Keratinocyte (primary cell): ENCODE measurements around the gene FSTL3. TPM values are rescaled to one million over a fixed set of nuclear protein-coding genes. Genes with fewer than 3 reads are reported as not detected.
A peak's percentile ranks its signal among the peaks of the same experiment; 100 is the strongest.

Source experiments
- DNase-seq: peaks from one replicate; pipeline ENCODE4 v3.0.0-alpha.2; 2011; ENCODE audit warnings: low read depth, missing footprints, low spot score
- FAIRE-seq: peaks from 2 replicates; lab custom pipeline; 2011; peaks lifted over from hg19 to GRCh38; lab: Jason Lieb, UNC
- H2AFZ ChIP-seq: 2 replicates; pipeline ENCODE4 v1.6.0; 2012; ENCODE audit warnings: low read length, control low read depth, inconsistent platforms; ENCODE audit not compliant: control insufficient read depth
- H3K27ac ChIP-seq: 2 replicates; pipeline ENCODE4 v1.5.1; 2011; ENCODE audit warnings: low read length; ENCODE audit not compliant: control insufficient read depth, insufficient read depth
- H3K27me3 ChIP-seq: 3 replicates; pipeline ENCODE4 v1.6.0; 2011; ENCODE audit warnings: low read length; ENCODE audit not compliant: control insufficient read depth, insufficient read depth; ENCODE audit errors: extremely low read depth
- H3K36me3 ChIP-seq, 2 experiments: 2 replicates in 1 of 2; 3 replicates in 1 of 2; pipeline ENCODE4 v1.5.1; 2011; ENCODE audit warnings: low read length in 2 of 2, mild to moderate bottlenecking in 1 of 2; ENCODE audit not compliant: control insufficient read depth in 2 of 2, insufficient read depth in 2 of 2; ENCODE audit errors: extremely low read depth in 1 of 2
- H3K4me1 ChIP-seq: 3 replicates; pipeline ENCODE4 v1.5.1; 2011; ENCODE audit warnings: low read length; ENCODE audit not compliant: control insufficient read depth, insufficient read depth; ENCODE audit errors: extremely low read depth
- H3K4me2 ChIP-seq: 3 replicates; pipeline ENCODE4 v1.6.0; 2011; ENCODE audit warnings: low read depth, low read length; ENCODE audit not compliant: control insufficient read depth, insufficient read depth; ENCODE audit errors: extremely low read depth
- H3K4me3 ChIP-seq, 3 experiments: fragments of 200-600 bp in 1 of 3; sonication (generic) in 1 of 3; 2 replicates in 2 of 3; 3 replicates in 1 of 3; pipeline ENCODE4 v1.5.1; 2011 to 2016; ENCODE audit warnings: low read length in 3 of 3, mild to moderate bottlenecking in 3 of 3, control low read depth in 2 of 3, inconsistent platforms in 1 of 3, low read depth in 1 of 3, mixed read lengths in 1 of 3, mixed run types in 1 of 3, moderate library complexity in 1 of 3; ENCODE audit not compliant: control insufficient read depth in 2 of 3, insufficient read depth in 2 of 3; ENCODE audit errors: extremely low read depth in 1 of 3
- H3K79me2 ChIP-seq: 2 replicates; pipeline ENCODE4 v1.6.0; 2012; ENCODE audit warnings: low read length; ENCODE audit not compliant: control insufficient read depth, insufficient read depth
- H3K9ac ChIP-seq: 3 replicates; pipeline ENCODE4 v1.6.0; 2011; ENCODE audit warnings: low read length; ENCODE audit not compliant: control insufficient read depth, insufficient read depth; ENCODE audit errors: extremely low read depth
- H3K9me1 ChIP-seq: 3 replicates; pipeline ENCODE4 v1.6.0; 2011; ENCODE audit warnings: low read length; ENCODE audit not compliant: control insufficient read depth, insufficient read depth; ENCODE audit errors: extremely low read depth
- H3K9me3 ChIP-seq: 2 replicates; pipeline ENCODE4 v1.5.1; 2012; ENCODE audit warnings: low read depth, low read length; ENCODE audit not compliant: control insufficient read depth
- H4K20me1 ChIP-seq: 3 replicates; pipeline ENCODE4 v1.6.0; 2011; ENCODE audit warnings: low read length; ENCODE audit not compliant: control insufficient read depth, insufficient read depth; ENCODE audit errors: extremely low read depth
- EZH2 ChIP-seq: IDR thresholded peaks from one replicate; pipeline ENCODE4 v1.6.1; 2012; ENCODE audit warnings: inconsistent platforms, mild to moderate bottlenecking, low read length, moderate library complexity
- dilution Hi-C: fragments of 300-500 bp; cut with MboI; formaldehyde crosslinking; loops from one replicate; pipeline ENCODE4 v1.7.0; 2020; ENCODE audit warnings: low sequenced_read_pairs; ENCODE audit not compliant: extremely low pct_ligation_motif_present
- polyA plus RNA-seq, 5 experiments: library from polyadenylated mRNA; depleted of rRNA in 3 of 5; stranded (reverse) in 3 of 5; stranded (forward) in 1 of 5; unstranded in 1 of 5; fragments of >200 nt; gene quantifications; 1 replicate in 1 of 5; 2 replicates in 3 of 5; 3 replicates in 1 of 5; pipeline versions ENCODE4 v1.2.1 to v1.2.3, GENCODE V29; 2011 to 2012; ENCODE audit warnings: missing spikeins in 2 of 5, low read depth in 1 of 5, low replicate concordance in 1 of 5
- TF ChIP-seq, protein P1 (sequence below), 3 experiments: IDR thresholded peaks in 1 of 3; conservative IDR thresholded peaks in 1 of 3; optimal IDR thresholded peaks in 1 of 3; 2 replicates in 2 of 3; 3 replicates in 1 of 3; pipeline versions ENCODE3 to v1.5.1; 2011; ENCODE audit warnings: low read length in 3 of 3, mild to moderate bottlenecking in 3 of 3, moderate library complexity in 2 of 3, control low read depth in 1 of 3, inconsistent platforms in 1 of 3; ENCODE audit not compliant: insufficient read depth in 2 of 3; ENCODE audit errors: extremely low read depth in 1 of 3

Gene FSTL3
- polyA plus RNA-seq, 1 donor (not counting 4 experiments of a cell fraction or from before 2014, with no cell fraction given) = 54.4 TPM

DNA sequence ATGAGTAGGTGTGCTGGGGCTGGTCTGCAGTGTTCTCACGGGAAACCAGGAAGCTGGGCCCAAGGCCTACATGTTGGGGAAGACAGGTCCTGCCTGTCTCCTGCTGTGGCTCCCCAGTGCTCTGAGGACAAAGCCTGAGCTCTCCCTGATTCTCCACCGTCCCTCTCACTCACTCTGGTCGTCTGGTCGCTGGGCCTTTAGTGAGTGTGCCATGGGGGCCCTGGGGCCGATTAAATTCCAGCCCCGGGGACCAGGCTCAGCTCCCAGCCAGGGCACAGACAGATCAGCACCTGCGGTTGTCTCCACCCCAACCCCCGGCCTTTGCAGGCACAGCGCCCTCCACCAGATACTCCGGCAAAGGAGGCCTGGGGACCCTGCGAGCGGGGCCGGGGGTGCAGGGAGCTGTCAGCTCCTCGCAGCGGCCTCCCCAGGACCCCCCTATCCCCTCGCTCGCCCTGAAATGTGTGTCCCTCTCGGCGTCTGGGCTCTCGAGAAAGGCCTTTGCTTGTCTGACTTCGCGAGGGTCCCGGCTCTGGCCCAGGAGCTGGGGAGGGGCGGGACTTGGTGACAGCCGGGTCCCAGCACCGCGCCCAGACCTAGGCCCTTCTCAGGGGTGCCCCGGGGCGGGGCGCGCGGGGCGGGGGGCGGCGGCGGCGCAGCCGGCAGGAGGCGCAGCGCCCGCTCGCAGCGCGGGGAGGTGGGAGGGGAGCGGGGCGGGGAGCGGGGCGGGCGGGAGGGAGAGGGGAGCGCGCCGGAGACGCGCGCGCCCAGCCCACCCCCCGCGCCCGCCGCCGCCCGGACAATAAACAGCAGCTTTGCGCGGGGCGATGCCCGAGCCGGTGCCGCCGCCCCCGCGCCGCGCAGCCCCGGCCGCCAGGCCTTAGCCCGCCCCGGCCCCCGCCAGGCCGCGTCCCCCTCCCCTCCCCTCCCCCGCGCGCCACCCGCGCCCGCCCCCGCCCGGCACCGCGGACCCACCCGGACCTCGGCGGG is 32.3 kb downstream of the FSTL3 start, which contains the start of gene PALM:
TSS of gene PALM (plus strand) at position 782 of the 990 bp plus-strand sequence. CDS start 212 bp downstream, outside the sequence.
- H4K20me1 ChIP-seq = no peaks in the 10 kb centered on the region
- no peaks in the 10 kb centered on the region for H3K79me2 ChIP-seq
- H3K36me3 ChIP-seq = no peaks in the 10 kb centered on the region
- no peak within 1 kb of the TSS for H3K4me3 ChIP-seq
- TF ChIP-seq EZH2 = peak; percentile 91
- TF ChIP-seq, protein P1, sequence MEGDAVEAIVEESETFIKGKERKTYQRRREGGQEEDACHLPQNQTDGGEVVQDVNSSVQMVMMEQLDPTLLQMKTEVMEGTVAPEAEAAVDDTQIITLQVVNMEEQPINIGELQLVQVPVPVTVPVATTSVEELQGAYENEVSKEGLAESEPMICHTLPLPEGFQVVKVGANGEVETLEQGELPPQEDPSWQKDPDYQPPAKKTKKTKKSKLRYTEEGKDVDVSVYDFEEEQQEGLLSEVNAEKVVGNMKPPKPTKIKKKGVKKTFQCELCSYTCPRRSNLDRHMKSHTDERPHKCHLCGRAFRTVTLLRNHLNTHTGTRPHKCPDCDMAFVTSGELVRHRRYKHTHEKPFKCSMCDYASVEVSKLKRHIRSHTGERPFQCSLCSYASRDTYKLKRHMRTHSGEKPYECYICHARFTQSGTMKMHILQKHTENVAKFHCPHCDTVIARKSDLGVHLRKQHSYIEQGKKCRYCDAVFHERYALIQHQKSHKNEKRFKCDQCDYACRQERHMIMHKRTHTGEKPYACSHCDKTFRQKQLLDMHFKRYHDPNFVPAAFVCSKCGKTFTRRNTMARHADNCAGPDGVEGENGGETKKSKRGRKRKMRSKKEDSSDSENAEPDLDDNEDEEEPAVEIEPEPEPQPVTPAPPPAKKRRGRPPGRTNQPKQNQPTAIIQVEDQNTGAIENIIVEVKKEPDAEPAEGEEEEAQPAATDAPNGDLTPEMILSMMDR (optimal IDR thresholded peaks at IDR 0.05 in 1 of 3, IDR thresholded peaks at IDR 0.05 in 1 of 3, conservative IDR thresholded peaks at IDR 0.05 in 1 of 3; ENCODE audit: extremely low read depth in 1 of 3, insufficient read depth in 2 of 3, low read length in 3 of 3) = no peak
- H3K27me3 ChIP-seq = peaks cover 42% of the 10 kb centered on the region
- no peak within 1 kb of the TSS for H2AFZ ChIP-seq
- dilution Hi-C loops = no loop called here
- no peak for FAIRE-seq
- H3K4me1 ChIP-seq = no peaks in the 10 kb centered on the region
- no peak within 1 kb of the TSS for H3K4me2 ChIP-seq
- no peak within 1 kb of the TSS for H3K9ac ChIP-seq
- H3K9me3 ChIP-seq = peaks cover 2% of the 10 kb centered on the region
- H3K9me1 ChIP-seq = no peaks in the 10 kb centered on the region
- DNase-seq = no peak
- H3K27ac ChIP-seq = no peak within 1 kb of the TSS

DNA sequence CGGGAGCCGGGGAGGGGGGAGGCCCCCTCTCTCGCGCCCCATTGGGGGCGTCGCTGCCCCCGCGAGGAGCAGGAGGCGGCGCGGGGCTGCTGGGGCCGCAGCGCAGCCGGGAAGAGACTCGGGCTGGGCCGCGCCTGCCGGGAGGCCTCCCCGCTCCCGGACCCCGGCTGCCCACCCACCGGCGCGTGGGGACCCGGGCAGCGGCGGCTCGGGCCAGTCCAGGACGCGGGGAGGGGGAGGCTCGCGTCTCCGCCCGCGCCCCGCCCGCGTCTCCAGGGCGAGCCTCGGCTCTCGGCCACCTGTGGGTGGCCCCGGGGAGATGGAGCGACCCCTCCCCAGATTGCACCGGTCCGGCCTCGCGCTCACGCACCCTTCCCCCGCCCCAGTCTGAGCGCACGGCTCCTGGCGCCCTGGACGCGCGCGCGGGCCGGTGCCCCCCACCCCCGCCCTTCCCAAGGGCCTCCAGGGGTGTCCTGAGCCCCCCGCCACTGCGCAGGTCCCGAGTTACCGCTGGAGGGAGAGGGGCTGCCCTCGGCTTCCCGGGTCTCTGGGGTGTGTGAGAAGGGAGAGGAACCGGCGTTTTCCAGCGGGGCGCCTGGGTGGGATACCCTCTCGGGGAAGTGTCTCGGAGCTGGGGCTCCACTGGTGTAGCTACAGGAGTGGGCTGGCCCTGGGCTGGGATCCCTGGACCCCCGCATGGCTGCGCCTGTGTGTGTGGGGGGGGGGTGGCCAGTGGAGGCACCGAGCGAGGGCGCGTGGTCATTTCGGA is 33.2 kb downstream of the FSTL3 start:
- Histone ChIP-seq H3K9me1 (no peaks in the 10 kb centered on the region), H4K20me1 (no peaks in the 10 kb centered on the region), H3K9me3 (peaks cover 2% of the 10 kb centered on the region), H3K4me2 (no peak overlapping the region), H3K27me3 (peaks cover 40% of the 10 kb centered on the region), H3K4me3 (no peak overlapping the region), H3K4me1 (no peaks in the 10 kb centered on the region), H3K27ac (no peak overlapping the region), H3K36me3 (no peaks in the 10 kb centered on the region), H3K9ac (no peak overlapping the region), H3K79me2 (no peaks in the 10 kb centered on the region), H2AFZ (no peak overlapping the region)
- TF ChIP-seq EZH2 = no peak
- TF ChIP-seq, protein P1 (optimal IDR thresholded peaks at IDR 0.05 in 1 of 3, IDR thresholded peaks at IDR 0.05 in 1 of 3, conservative IDR thresholded peaks at IDR 0.05 in 1 of 3; ENCODE audit: extremely low read depth in 1 of 3, insufficient read depth in 2 of 3, low read length in 3 of 3) = no peak
- dilution Hi-C loops = no loop called here
- no peak for FAIRE-seq
- no peak for DNase-seq
